ENCODE data around the gene GPANK1. TPM values are rescaled to one million over a fixed set of nuclear protein-coding genes. Genes with fewer than 3 reads are reported as not detected.
A peak's percentile ranks its signal among the peaks of the same experiment; 100 is the strongest.

GPANK1 gene
- total and polyA plus RNA-seq, 9 of the 15 experiments (the other 6 are each of a cell fraction or from before 2014, with no cell fraction given) = 32.2 to 111 (median 46.3) TPM

- TF ChIP-seq CHD4 (IDR thresholded peaks at IDR 0.05; ENCODE audit: insufficient read depth, insufficient replicate concordance, low read depth, low read length, poor library complexity, severe bottlenecking) = no peak
- TF ChIP-seq ZNF583 (CRISPR knock-in tag; IDR thresholded peaks at IDR 0.05) = no peak
- TF ChIP-seq AFF1 (IDR thresholded peaks at IDR 0.05; ENCODE audit: low read depth in 1 of 2, partially characterized antibody in 2 of 2) = peak in 1 of 2 experiments; percentile 5
- no peak for TF ChIP-seq ZNF175 (CRISPR knock-in tag; IDR thresholded peaks at IDR 0.05; ENCODE audit: low read depth)
- TF ChIP-seq RBM14 (IDR thresholded peaks at IDR 0.05; ENCODE audit: borderline replicate concordance, insufficient read depth, low read depth, low read length) = peak; percentile 85; the same call in 1 of the 2 replicates
- no peak for TF ChIP-seq CTCF (IDR thresholded peaks at IDR 0.05 in 2 of 3, conservative IDR thresholded peaks at IDR 0.05 in 1 of 3; ENCODE audit: insufficient read depth in 2 of 3, low read depth in 1 of 3, low read length in 3 of 3)
- no peak for TF ChIP-seq CLOCK (CRISPR knock-in tag; IDR thresholded peaks at IDR 0.05; ENCODE audit: borderline replicate concordance)
- TF ChIP-seq RBFOX2 (IDR thresholded peaks at IDR 0.05; ENCODE audit: low read depth, low read length) = 0 out of 2 replicates have a peak, but pooled peaks have one; percentile 23
- peak in 1 of 2 experiments; percentile 38; a peak in 1 of 4 replicates for TF ChIP-seq MLLT1 (IDR thresholded peaks at IDR 0.05)
- 0 out of 2 replicates have a peak, but pooled peaks have one; percentile 28 for TF ChIP-seq TRIM25 (IDR thresholded peaks at IDR 0.05; ENCODE audit: borderline replicate concordance)
- TF ChIP-seq MYBL2 (IDR thresholded peaks at IDR 0.05; ENCODE audit: low read depth) = no peak
- TF ChIP-seq MYBL2 (CRISPR knock-in tag; IDR thresholded peaks at IDR 0.05; ENCODE audit: borderline replicate concordance) = no peak
- TF ChIP-seq BRF1 (IDR thresholded peaks at IDR 0.05; ENCODE audit: borderline replicate concordance, extremely low read depth, insufficient read length) = no peak
Observed at GRCh38 chr6:31681135-31681671, 16.4 kb upstream of the GPANK1 start (continued).
